H1 (cell line): ENCODE results near the gene MAML3. TPM values are rescaled to one million over a fixed set of nuclear protein-coding genes. Genes with fewer than 3 reads are reported as not detected.

Experiments used
- CTCF ChIP-seq, 3 experiments: IDR thresholded peaks; 1 replicate in 2 of 3; 2 replicates in 1 of 3; pipeline versions ENCODE4 v1.5.1 to v1.6.1; 2011; ENCODE audit warnings: low read length in 3 of 3, mild to moderate bottlenecking in 3 of 3, inconsistent platforms in 2 of 3, low read depth in 1 of 3, moderate library complexity in 1 of 3; ENCODE audit not compliant: insufficient read depth in 1 of 3; ENCODE audit errors: control extremely low read depth in 1 of 3
- TEAD4 ChIP-seq: IDR thresholded peaks from 2 replicates; pipeline ENCODE4 v1.6.1; 2012; ENCODE audit warnings: low read depth, low read length, inconsistent platforms, mixed read lengths
- polyA plus RNA-seq, 7 experiments: library from polyadenylated mRNA; depleted of rRNA in 3 of 7; stranded (reverse) in 5 of 7; unstranded in 2 of 7; fragments of >200 nt in 5 of 7; fragments of 200-250 nt in 2 of 7; gene quantifications; 1 replicate in 5 of 7; 2 replicates in 1 of 7; 4 replicates in 1 of 7; pipeline versions ENCODE4 v1.2.1 to v1.2.3, GENCODE V29; 2011 to 2013; ENCODE audit warnings: missing spikeins in 2 of 7, mixed read lengths in 2 of 7
- total RNA-seq: library from RNA; stranded (reverse); fragmentation: NEBNext Ultra II Directional; extraction: Animal tissue kit (Norgen Biotek cat#: 25700); gene quantifications from 2 replicates; pipeline ENCODE4 v1.2.1, GENCODE V29; 2021

MAML3 gene
- total and polyA plus RNA-seq, 2 of the 8 experiments (the other 6 are each of a cell fraction or from before 2014, with no cell fraction given) = 2.1 to 5.7 TPM

- TF ChIP-seq CTCF (IDR thresholded peaks at IDR 0.05; ENCODE audit: control extremely low read depth in 1 of 3, insufficient read depth in 1 of 3, low read depth in 1 of 3, low read length in 3 of 3) (no peak), TEAD4 (no peak)
- TF ChIP-seq, all 59 proteins: peak for 0
Measured at GRCh38 chr4:139851639-139852038, 302.3 kb downstream of the MAML3 start (continued).
